ENCODE measurements around the gene PKHD1.

Gene PKHD1

DNA sequence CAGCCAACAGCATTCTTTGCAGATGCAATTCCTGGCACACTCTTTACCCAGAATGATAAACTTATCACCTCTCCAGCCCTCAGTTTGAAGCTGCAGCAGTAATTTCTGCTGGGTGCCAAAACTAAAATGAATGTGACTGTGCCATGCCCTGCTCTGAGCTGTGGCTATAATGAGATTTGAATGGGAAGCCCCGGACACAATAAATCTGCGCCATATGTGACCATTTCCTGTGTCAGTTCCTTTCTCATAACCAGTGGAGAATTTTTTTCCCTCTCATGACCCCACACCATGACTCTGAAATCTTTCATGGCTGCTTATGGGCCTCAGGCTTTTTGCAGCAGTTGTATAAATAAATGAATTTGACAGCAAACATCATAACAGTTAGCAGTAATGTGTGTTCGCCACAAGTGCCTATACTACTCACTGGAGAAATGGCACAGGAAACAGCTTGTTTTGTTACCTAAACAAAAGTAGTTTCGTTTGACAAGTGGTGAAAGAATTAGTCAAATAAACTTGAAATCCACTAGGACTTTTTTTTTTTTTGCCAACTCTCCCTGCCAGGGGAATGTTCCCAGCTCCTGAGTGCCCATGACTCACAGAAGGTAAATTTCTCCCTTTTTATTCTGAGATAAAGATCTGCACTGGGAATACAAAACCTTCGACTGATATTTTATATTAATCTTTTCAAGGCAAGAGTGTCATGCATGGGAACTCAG lies 408.4 kb downstream of the PKHD1 start:
- no peaks in the 10 kb centered on the region for H3K27me3 ChIP-seq (replicated peaks; ENCODE audit: control insufficient read depth, insufficient read depth, low read length)
- H3K4me1 ChIP-seq (ENCODE audit: control insufficient read depth, insufficient read depth, low read length), result peaks cover 6% of the 10 kb centered on the region
- H3K9me3 ChIP-seq (ENCODE audit: control insufficient read depth, low read length), result peaks cover under 1% of the 10 kb centered on the region
- H3K4me3 ChIP-seq (ENCODE audit: low read length), result no peak overlapping the region
- no peaks in the 10 kb centered on the region for H3K36me3 ChIP-seq (ENCODE audit: control insufficient read depth, insufficient read depth, low read length, severe bottlenecking)
- H3K9ac ChIP-seq (ENCODE audit: low read length), result no peak overlapping the region
- no peak for DNase-seq (ENCODE audit: low read depth)

DNA sequence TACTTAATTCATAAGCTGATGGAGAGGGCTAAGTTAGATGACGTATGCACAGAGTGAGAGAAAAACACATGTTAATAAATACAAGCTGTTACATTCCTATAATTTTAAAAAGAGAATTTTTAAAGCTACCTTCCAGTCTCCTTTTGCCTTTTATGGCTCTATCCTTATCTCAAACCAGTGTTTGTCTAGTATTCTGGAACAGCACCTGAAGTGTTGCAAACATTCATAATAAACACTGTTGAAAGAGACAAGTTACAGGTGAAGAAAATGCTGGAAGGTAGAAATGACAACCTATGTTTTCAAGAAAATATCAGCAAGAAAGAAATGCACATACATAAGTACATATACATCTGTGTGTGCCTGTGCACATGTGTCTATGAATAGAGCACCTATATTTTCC lies 409.1 kb downstream of the PKHD1 start:
- Histone ChIP-seq H3K4me3 (ENCODE audit: low read length) (no peak overlapping the region), H3K9me3 (ENCODE audit: control insufficient read depth, low read length) (peaks cover 5% of the 10 kb centered on the region), H3K4me1 (ENCODE audit: control insufficient read depth, insufficient read depth, low read length) (no peaks in the 10 kb centered on the region), H3K36me3 (ENCODE audit: control insufficient read depth, insufficient read depth, low read length, severe bottlenecking) (no peaks in the 10 kb centered on the region), H3K27me3 (replicated peaks; ENCODE audit: control insufficient read depth, insufficient read depth, low read length) (no peaks in the 10 kb centered on the region), H3K9ac (ENCODE audit: low read length) (no peak overlapping the region)
- no peak for DNase-seq (ENCODE audit: low read depth)

DNA sequence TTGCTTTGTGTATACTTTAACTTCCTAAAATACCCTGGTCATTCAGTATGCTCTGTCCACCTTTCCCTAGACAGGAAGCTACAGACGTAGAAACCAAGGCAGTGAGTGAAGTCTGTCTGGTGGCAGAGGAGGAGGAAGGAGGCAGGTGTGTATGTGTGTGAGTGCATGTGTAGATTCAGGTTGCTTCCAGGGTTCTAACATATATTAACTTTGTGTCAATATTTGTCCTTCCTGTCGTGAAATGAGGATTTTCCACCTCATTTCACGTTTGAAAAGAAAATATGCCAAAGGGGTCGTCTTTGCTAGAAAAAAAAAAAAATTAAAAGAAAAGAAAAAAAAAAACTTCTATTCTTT lies 411.5 kb downstream of the PKHD1 start:
- Histone ChIP-seq H3K9me3 (ENCODE audit: control insufficient read depth, low read length) (peaks cover 5% of the 10 kb centered on the region), H3K4me1 (ENCODE audit: control insufficient read depth, insufficient read depth, low read length) (no peaks in the 10 kb centered on the region), H3K4me3 (ENCODE audit: low read length) (no peak overlapping the region), H3K27me3 (replicated peaks; ENCODE audit: control insufficient read depth, insufficient read depth, low read length) (no peaks in the 10 kb centered on the region), H3K9ac (ENCODE audit: low read length) (no peak overlapping the region), H3K36me3 (ENCODE audit: control insufficient read depth, insufficient read depth, low read length, severe bottlenecking) (no peaks in the 10 kb centered on the region)
- DNase-seq (ENCODE audit: low read depth), result no peak

DNA sequence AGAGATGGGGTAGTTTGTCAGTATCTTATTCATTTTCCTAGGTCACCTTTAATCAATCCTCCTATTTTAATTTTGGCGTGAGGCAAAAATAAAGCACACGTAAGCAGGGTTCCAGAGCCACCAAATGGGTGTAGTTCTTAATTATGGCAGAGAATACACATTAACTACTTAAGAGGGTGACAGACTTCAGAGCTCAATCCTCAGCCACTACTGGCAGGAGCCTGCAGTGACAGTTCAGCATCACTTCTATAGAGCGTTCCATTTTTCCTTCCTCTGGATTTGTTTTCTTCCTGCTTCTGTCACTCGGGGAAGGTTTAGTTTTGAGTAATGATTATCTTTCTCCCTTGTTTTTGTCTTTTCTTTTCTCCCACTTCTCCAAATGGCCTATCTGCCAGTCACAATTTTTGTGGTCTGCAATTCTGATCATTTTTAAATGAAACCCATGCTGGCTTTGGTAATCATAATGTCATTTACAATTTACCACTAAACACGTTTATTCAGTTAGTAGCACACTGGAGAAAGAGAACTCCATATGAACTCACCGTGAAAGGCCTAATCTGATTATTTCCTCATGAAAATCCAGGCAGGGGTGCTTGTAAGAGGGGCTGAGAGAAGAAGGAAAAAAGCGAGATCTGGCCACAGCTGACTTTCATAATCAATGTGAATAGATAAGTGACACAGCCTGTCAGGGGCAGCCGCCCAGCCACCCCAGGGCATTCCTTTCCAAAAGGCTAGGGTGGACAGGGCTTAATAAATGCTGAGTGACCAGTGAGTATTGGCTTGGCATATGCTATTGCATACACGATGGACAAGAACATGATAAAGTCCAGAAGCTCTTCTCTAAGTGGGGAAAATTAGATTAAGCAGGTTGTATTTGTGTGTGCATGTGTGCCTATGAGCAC lies 412.1 kb downstream of the PKHD1 start:
- peaks cover 5% of the 10 kb centered on the region for H3K9me3 ChIP-seq (ENCODE audit: control insufficient read depth, low read length)
- H3K27me3 ChIP-seq (replicated peaks; ENCODE audit: control insufficient read depth, insufficient read depth, low read length), result no peaks in the 10 kb centered on the region
- no peaks in the 10 kb centered on the region for H3K4me1 ChIP-seq (ENCODE audit: control insufficient read depth, insufficient read depth, low read length)
- no peak for DNase-seq (ENCODE audit: low read depth)
- no peak overlapping the region for H3K9ac ChIP-seq (ENCODE audit: low read length)
- no peak overlapping the region for H3K4me3 ChIP-seq (ENCODE audit: low read length)
- no peaks in the 10 kb centered on the region for H3K36me3 ChIP-seq (ENCODE audit: control insufficient read depth, insufficient read depth, low read length, severe bottlenecking)

DNA sequence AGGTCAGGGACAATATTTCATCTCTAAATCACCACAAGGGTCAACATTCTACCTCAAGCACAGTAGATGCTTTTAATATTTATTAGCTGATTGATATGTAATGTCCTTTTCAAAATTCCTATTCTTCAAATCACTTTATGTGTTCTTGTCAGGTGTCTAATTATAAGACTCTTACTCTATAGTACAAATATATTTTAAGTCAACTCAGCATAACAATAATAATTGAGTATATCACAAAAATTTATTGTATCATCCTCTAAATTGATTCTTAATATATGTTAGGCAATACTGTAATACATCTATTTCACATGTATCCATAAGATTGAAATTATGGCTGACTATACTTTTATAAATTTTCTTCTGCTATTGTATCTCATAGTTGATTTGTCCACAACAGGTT lies 423.9 kb downstream of the PKHD1 start:
- no peak for DNase-seq (ENCODE audit: low read depth)
- H3K9ac ChIP-seq (ENCODE audit: low read length), result no peak overlapping the region
- H3K36me3 ChIP-seq (ENCODE audit: control insufficient read depth, insufficient read depth, low read length, severe bottlenecking), result no peaks in the 10 kb centered on the region
- no peaks in the 10 kb centered on the region for H3K9me3 ChIP-seq (ENCODE audit: control insufficient read depth, low read length)
- no peaks in the 10 kb centered on the region for H3K4me1 ChIP-seq (ENCODE audit: control insufficient read depth, insufficient read depth, low read length)
- H3K27me3 ChIP-seq (replicated peaks; ENCODE audit: control insufficient read depth, insufficient read depth, low read length), result no peaks in the 10 kb centered on the region
- H3K4me3 ChIP-seq (ENCODE audit: low read length), result no peak overlapping the region

DNA sequence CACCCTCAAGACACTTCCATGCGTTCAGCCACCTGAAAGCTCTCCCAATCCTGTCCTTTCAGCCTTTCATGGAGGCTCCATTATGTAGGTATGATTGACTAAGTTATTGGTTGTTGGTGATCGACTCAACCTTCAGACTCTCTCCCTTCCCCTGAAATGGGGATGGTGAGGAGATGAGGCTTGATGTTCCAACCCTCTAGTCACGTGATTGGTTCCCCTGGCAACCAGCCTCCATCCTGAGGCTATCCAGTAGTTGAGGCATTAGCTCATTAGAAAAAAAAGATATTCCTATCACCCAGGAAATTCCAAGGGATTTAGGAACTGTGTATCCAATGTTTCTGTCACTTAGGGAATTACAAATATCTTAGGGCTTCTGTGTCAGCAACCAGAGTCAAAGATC lies 426.6 kb downstream of the PKHD1 start:
- H3K4me3 ChIP-seq (ENCODE audit: low read length), result no peak overlapping the region
- no peak overlapping the region for H3K9ac ChIP-seq (ENCODE audit: low read length)
- H3K9me3 ChIP-seq (ENCODE audit: control insufficient read depth, low read length), result no peaks in the 10 kb centered on the region
- no peaks in the 10 kb centered on the region for H3K36me3 ChIP-seq (ENCODE audit: control insufficient read depth, insufficient read depth, low read length, severe bottlenecking)
- no peak for DNase-seq (ENCODE audit: low read depth)
- H3K27me3 ChIP-seq (replicated peaks; ENCODE audit: control insufficient read depth, insufficient read depth, low read length), result no peaks in the 10 kb centered on the region
- H3K4me1 ChIP-seq (ENCODE audit: control insufficient read depth, insufficient read depth, low read length), result no peaks in the 10 kb centered on the region

DNA sequence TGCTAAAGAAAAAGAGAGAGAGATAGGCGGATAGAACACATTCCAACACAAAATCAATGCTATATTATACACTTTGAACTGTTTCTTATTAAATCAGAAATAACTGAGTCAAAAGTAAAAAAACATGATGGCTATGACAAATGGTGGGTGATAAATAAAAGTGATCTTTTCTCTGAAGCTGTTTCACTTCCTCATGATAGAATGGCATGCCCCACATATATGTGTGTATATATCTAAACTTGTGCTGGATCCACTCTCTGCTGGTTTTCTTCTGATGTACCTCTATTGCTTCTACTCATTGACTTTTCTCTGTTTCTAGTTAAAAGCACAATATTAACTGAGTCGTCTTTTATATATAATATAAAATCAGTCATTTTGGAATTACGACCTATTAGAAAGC lies 429.9 kb downstream of the PKHD1 start:
- no peaks in the 10 kb centered on the region for H3K9me3 ChIP-seq (ENCODE audit: control insufficient read depth, low read length)
- no peak overlapping the region for H3K9ac ChIP-seq (ENCODE audit: low read length)

DNA sequence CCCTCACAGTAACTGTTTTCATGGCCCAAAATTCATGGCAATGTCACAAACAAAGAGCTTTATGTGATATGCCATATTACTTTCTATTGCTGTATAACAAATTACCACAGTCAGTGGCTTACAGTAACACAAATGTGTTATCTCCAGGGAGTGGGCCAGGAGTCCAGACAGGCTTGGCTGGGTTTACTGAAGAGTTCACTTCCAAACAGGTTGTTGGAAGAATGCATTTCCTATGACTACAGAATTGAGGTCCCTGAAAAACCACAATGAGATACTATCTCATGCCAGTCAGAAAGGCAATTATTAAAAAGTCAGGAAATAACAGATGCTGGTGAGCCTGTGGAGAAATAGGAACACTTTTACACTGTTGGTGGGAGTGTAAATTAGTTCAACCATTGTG lies 431.9 kb downstream of the PKHD1 start:
- Histone ChIP-seq H3K9ac (ENCODE audit: low read length) (no peak overlapping the region), H3K36me3 (ENCODE audit: control insufficient read depth, insufficient read depth, low read length, severe bottlenecking) (no peaks in the 10 kb centered on the region), H3K27me3 (replicated peaks; ENCODE audit: control insufficient read depth, insufficient read depth, low read length) (no peaks in the 10 kb centered on the region), H3K4me3 (ENCODE audit: low read length) (no peak overlapping the region), H3K9me3 (ENCODE audit: control insufficient read depth, low read length) (no peaks in the 10 kb centered on the region), H3K4me1 (ENCODE audit: control insufficient read depth, insufficient read depth, low read length) (no peaks in the 10 kb centered on the region)
- no peak for DNase-seq (ENCODE audit: low read depth)

More for the DNA sequence above, 429.9 kb downstream of the PKHD1 start:
- H3K27me3 ChIP-seq (replicated peaks; ENCODE audit: control insufficient read depth, insufficient read depth, low read length), result no peaks in the 10 kb centered on the region
- H3K36me3 ChIP-seq (ENCODE audit: control insufficient read depth, insufficient read depth, low read length, severe bottlenecking), result no peaks in the 10 kb centered on the region
- no peaks in the 10 kb centered on the region for H3K4me1 ChIP-seq (ENCODE audit: control insufficient read depth, insufficient read depth, low read length)
- H3K4me3 ChIP-seq (ENCODE audit: low read length), result no peak overlapping the region
- DNase-seq (ENCODE audit: low read depth), result no peak

DNA sequence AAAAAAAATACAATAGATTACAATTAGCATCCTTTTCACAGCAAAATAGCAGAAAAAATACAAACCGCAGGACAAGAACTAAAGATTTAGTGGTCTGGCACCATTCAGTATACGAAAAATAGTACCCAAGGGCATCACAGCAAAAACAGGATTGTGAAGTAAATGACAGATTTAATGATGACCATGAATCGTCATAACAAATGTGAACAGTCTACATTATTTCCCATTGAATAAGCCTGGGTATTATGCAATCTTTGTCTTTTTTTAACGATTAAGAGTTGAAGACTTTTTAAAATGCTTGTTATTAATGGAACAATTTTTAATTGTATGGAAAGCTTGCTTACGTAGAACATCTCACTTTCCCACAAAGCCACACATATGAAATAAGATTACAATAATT lies 432.8 kb downstream of the PKHD1 start:
- Histone ChIP-seq H3K36me3 (ENCODE audit: control insufficient read depth, insufficient read depth, low read length, severe bottlenecking) (no peaks in the 10 kb centered on the region), H3K9me3 (ENCODE audit: control insufficient read depth, low read length) (no peaks in the 10 kb centered on the region), H3K9ac (ENCODE audit: low read length) (no peak overlapping the region), H3K4me1 (ENCODE audit: control insufficient read depth, insufficient read depth, low read length) (no peaks in the 10 kb centered on the region), H3K27me3 (replicated peaks; ENCODE audit: control insufficient read depth, insufficient read depth, low read length) (no peaks in the 10 kb centered on the region), H3K4me3 (ENCODE audit: low read length) (no peak overlapping the region)
- no peak for DNase-seq (ENCODE audit: low read depth)

DNA sequence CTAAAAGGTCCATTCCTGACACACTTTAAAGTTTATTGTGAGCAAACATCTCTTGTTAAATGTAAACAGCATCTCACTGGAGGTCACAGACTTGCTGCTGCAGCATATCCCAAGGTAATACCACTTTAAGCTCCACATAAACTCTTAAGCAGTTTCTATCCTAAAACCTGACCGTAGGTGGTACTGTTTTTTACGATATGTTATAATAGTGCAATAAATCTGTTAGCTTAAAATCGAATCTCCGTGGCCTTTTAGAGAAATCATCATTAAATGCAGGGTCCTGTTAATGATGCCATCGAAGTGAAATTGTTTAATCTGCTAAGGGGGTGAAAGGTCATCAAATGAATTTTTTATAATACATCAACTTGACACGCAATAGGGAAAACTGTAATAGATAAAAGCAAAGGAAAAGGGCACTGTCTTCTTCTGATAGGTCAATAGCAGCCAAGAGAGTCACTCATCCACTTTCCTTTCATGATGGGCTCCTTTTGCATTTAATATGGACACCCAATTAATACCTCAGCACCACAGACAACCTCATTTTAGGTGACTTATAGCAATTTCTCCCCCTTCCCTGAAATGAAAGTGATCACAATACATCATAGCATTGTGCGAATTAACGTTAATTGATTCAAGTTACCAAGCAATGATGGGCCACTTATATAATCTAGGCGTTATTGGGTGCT lies 436.1 kb downstream of the PKHD1 start:
- no peak for DNase-seq (ENCODE audit: low read depth)
- Histone ChIP-seq H3K36me3 (ENCODE audit: control insufficient read depth, insufficient read depth, low read length, severe bottlenecking) (no peaks in the 10 kb centered on the region), H3K27me3 (replicated peaks; ENCODE audit: control insufficient read depth, insufficient read depth, low read length) (no peaks in the 10 kb centered on the region), H3K4me1 (ENCODE audit: control insufficient read depth, insufficient read depth, low read length) (no peaks in the 10 kb centered on the region), H3K4me3 (ENCODE audit: low read length) (no peak overlapping the region), H3K9me3 (ENCODE audit: control insufficient read depth, low read length) (no peaks in the 10 kb centered on the region), H3K9ac (ENCODE audit: low read length) (no peak overlapping the region)

DNA sequence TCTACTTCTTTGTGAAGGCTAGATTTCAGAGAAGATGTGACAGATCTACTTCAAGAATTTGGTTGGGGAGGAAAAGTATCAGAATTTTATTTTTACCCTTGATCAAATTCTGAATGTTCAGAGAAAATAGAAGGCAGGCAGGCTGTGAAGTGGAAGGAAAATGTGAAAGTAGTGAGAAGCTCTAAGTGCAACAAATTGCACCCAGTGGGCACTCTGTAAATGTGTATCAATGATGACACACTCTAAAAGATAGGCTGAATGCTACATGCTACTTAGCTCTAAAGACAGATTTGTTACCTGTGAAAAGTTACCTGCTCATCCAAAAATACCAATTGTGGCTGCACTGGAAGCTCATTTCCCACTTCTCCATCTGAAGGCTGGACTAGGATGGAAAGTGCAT lies 438.6 kb downstream of the PKHD1 start:
- DNase-seq (ENCODE audit: low read depth), result no peak
- H3K4me3 ChIP-seq (ENCODE audit: low read length), result no peak overlapping the region

More for the DNA sequence above, 438.6 kb downstream of the PKHD1 start:
- Histone ChIP-seq H3K36me3 (ENCODE audit: control insufficient read depth, insufficient read depth, low read length, severe bottlenecking) (no peaks in the 10 kb centered on the region), H3K27me3 (replicated peaks; ENCODE audit: control insufficient read depth, insufficient read depth, low read length) (no peaks in the 10 kb centered on the region), H3K4me1 (ENCODE audit: control insufficient read depth, insufficient read depth, low read length) (no peaks in the 10 kb centered on the region), H3K9ac (ENCODE audit: low read length) (no peak overlapping the region), H3K9me3 (ENCODE audit: control insufficient read depth, low read length) (no peaks in the 10 kb centered on the region)
